Thoracic aorta (tissue), 2 donors: ENCODE measurements around the gene ACYP2. TPM values are rescaled to one million over a fixed set of nuclear protein-coding genes. Genes with fewer than 3 reads are reported as not detected.
"Not testable (repeated sequence)": the region's sequence is repeated elsewhere in the genome, so short reads cannot be mapped to it uniquely, and the experiment has no call there.

Experiments used
- ATAC-seq: fragments of 150-250 bp; one replicate; pipeline ENCODE4 v1.8.0; 2017; ENCODE audit warnings: low read depth; ENCODE audit not compliant: insufficient number of reproducible peaks, low FRiP score
- DNase-seq: peaks from one replicate; pipeline ENCODE4 v3.0.0-alpha.2; 2020; ENCODE audit warnings: low spot score
- H3K27ac ChIP-seq, 2 donors: fragments of 200-600 bp; sonication (generic); 1 replicate in 1 of 2; 2 replicates in 1 of 2; pipeline ENCODE4 v1.5.1; 2016; ENCODE audit warnings: mild to moderate bottlenecking in 2 of 2, moderate library complexity in 2 of 2
- H3K27me3 ChIP-seq: fragments of 200-600 bp; sonication (generic); replicated peaks from 2 replicates; pipeline ENCODE4 v1.6.0; 2016; ENCODE audit warnings: mild to moderate bottlenecking; ENCODE audit not compliant: insufficient read depth
- H3K36me3 ChIP-seq: fragments of 200-600 bp; sonication (generic); one replicate; pipeline ENCODE4 v1.5.1; 2016
- H3K4me1 ChIP-seq, 2 donors: fragments of 200-600 bp; sonication (generic); 1 replicate in 1 of 2; 2 replicates in 1 of 2; pipeline versions ENCODE4 v1.5.1 to v1.6.0; 2016; ENCODE audit warnings: low read depth in 2 of 2, mild to moderate bottlenecking in 1 of 2; ENCODE audit not compliant: control insufficient read depth in 1 of 2
- H3K4me3 ChIP-seq: fragments of 200-600 bp; sonication (generic); 2 replicates; pipeline ENCODE4 v1.5.1; 2016; ENCODE audit warnings: mild to moderate bottlenecking
- H3K9me3 ChIP-seq: fragments of 200-600 bp; sonication (generic); 2 replicates; pipeline ENCODE4 v1.5.1; 2016
- CTCF ChIP-seq: fragments of 200-600 bp; sonication (generic); IDR thresholded peaks from one replicate; pipeline ENCODE4 v1.5.1; 2019; ENCODE audit warnings: antibody characterized with exemption
- total RNA-seq, 2 donors: library from RNA; depleted of rRNA; stranded (reverse); fragments of >200 nt; gene quantifications; one replicate each; pipeline versions ENCODE4 v1.1.0 to v1.2.3, GENCODE V29; 2016

The ACYP2 gene
- total RNA-seq, 2 donors from 2014 or later: 15.5 to 26.7 TPM

GRCh38 chr2:54114936-54115283, 505 bp upstream of the ACYP2 start:
- peak; percentile 6 for ATAC-seq

GRCh38 chr2:54116598-54116997, 1.2 kb downstream of the ACYP2 start:
- not testable (repeated sequence) for H3K27me3 ChIP-seq, H3K36me3 ChIP-seq, H3K27ac ChIP-seq, H3K4me1 ChIP-seq, ATAC-seq, DNase-seq, H3K9me3 ChIP-seq
- H3K4me3 ChIP-seq: peak overlapping the region; percentile 94

More at GRCh38 chr2:54114936-54115283, 505 bp upstream of the ACYP2 start:
- Histone ChIP-seq H3K36me3 (no peaks in the 10 kb centered on the region), H3K9me3 (no peaks in the 10 kb centered on the region), H3K4me3 (peak overlapping the region; percentile 94), H3K4me1 (peaks cover 5 to 9% of the 10 kb centered on the region in 2 donors), H3K27me3 (no peaks in the 10 kb centered on the region), H3K27ac (peak overlapping the region; percentile 100)
- TF ChIP-seq CTCF: no peak
- DNase-seq: no peak

GRCh38 chr2:54120950-54121349, 5.5 kb downstream of the ACYP2 start:
- Histone ChIP-seq H3K4me3 (no peak overlapping the region), H3K27ac (no peak overlapping the region), H3K9me3 (no peaks in the 10 kb centered on the region), H3K27me3 (no peaks in the 10 kb centered on the region), H3K4me1 (peaks cover 0 to 14% of the 10 kb centered on the region in 2 donors), H3K36me3 (no peaks in the 10 kb centered on the region)
- DNase-seq (no peak), ATAC-seq (no peak)
- TF ChIP-seq CTCF: no peak

- DNase-seq: no peak
- no peak for TF ChIP-seq CTCF
Observed at GRCh38 chr2:54122171-54122935, 6.9 kb downstream of the ACYP2 start.

GRCh38 chr2:54122939-54123338, 7.5 kb downstream of the ACYP2 start:
- H3K27me3 ChIP-seq: no peaks in the 10 kb centered on the region
- H3K4me1 ChIP-seq: peaks cover 0 to 14% of the 10 kb centered on the region in 2 donors
- peak overlapping the region; percentile 9 for H3K4me3 ChIP-seq
- no peaks in the 10 kb centered on the region for H3K36me3 ChIP-seq
- DNase-seq (no peak), ATAC-seq (peak; percentile 77)
- no peaks in the 10 kb centered on the region for H3K9me3 ChIP-seq
- H3K27ac ChIP-seq: peak overlapping the region; percentile 51 to 61
- TF ChIP-seq CTCF: no peak

More at GRCh38 chr2:54122171-54122935, 6.9 kb downstream of the ACYP2 start:
- H3K4me3 ChIP-seq: no peak overlapping the region
- no peaks in the 10 kb centered on the region for H3K27me3 ChIP-seq
- peak overlapping the region; percentile 51 to 61 for H3K27ac ChIP-seq
- no peak for ATAC-seq
- peaks cover 0 to 14% of the 10 kb centered on the region in 2 donors for H3K4me1 ChIP-seq
- H3K36me3 ChIP-seq: no peaks in the 10 kb centered on the region
- no peaks in the 10 kb centered on the region for H3K9me3 ChIP-seq

- not testable (repeated sequence) for H3K36me3 ChIP-seq, H3K27me3 ChIP-seq, H3K4me3 ChIP-seq, DNase-seq, H3K27ac ChIP-seq, ATAC-seq, H3K9me3 ChIP-seq
- peaks cover 0 to 14% of the 10 kb centered on the region in 2 donors for H3K4me1 ChIP-seq
Observed at GRCh38 chr2:54127174-54127573, 11.8 kb downstream of the ACYP2 start.
